Retina (tissue), 1 donor: ENCODE measurements around the gene DCST2.

Source experiments
- DNase-seq: peaks from one replicate; pipeline ENCODE4 v3.0.0-alpha.2; 2016

DCST2 gene

GRCh38 chr1:155023627-155024026, 10.0 kb downstream of the DCST2 start:
- no peak for DNase-seq

GRCh38 chr1:155022927-155023236, 10.7 kb downstream of the DCST2 start:
- no peak for DNase-seq

GRCh38 chr1:155022136-155022926, 11.2 kb downstream of the DCST2 start:
- no peak for DNase-seq

GRCh38 chr1:155019377-155020245, 14.0 kb downstream of the DCST2 start:
- DNase-seq, result no peak

GRCh38 chr1:155018617-155019348, 14.8 kb downstream of the DCST2 start:
- no peak for DNase-seq

GRCh38 chr1:155017946-155018316, 15.7 kb downstream of the DCST2 start:
- DNase-seq, result no peak

GRCh38 chr1:155017041-155017945, 16.3 kb downstream of the DCST2 start:
- peak; percentile 98 for DNase-seq

- no peak for DNase-seq
Measured at GRCh38 chr1:155016231-155016831, 17.2 kb downstream of the DCST2 start.

GRCh38 chr1:155015527-155016230, 17.9 kb downstream of the DCST2 start:
- no peak for DNase-seq

- DNase-seq, result no peak
Measured at GRCh38 chr1:155014709-155015508, 18.7 kb downstream of the DCST2 start.

GRCh38 chr1:155013632-155014031, 19.9 kb downstream of the DCST2 start:
- DNase-seq, result no peak

GRCh38 chr1:155012776-155013602, 20.6 kb downstream of the DCST2 start:
- DNase-seq, result no peak

- DNase-seq, result peak; percentile 76
Measured at GRCh38 chr1:155012026-155012546, 21.5 kb downstream of the DCST2 start.

- DNase-seq, result no peak
Measured at GRCh38 chr1:155011437-155012025, 22.1 kb downstream of the DCST2 start.

GRCh38 chr1:155011004-155011416, 22.6 kb downstream of the DCST2 start:
- DNase-seq, result no peak

- no peak for DNase-seq
Measured at GRCh38 chr1:155010211-155010918, 23.2 kb downstream of the DCST2 start.

GRCh38 chr1:155009742-155010141, 23.8 kb downstream of the DCST2 start:
- no peak for DNase-seq

GRCh38 chr1:155009221-155009711, 24.3 kb downstream of the DCST2 start:
- no peak for DNase-seq
